Measurements from ENCODE around the gene PSMA3.

The PSMA3 gene

DNA sequence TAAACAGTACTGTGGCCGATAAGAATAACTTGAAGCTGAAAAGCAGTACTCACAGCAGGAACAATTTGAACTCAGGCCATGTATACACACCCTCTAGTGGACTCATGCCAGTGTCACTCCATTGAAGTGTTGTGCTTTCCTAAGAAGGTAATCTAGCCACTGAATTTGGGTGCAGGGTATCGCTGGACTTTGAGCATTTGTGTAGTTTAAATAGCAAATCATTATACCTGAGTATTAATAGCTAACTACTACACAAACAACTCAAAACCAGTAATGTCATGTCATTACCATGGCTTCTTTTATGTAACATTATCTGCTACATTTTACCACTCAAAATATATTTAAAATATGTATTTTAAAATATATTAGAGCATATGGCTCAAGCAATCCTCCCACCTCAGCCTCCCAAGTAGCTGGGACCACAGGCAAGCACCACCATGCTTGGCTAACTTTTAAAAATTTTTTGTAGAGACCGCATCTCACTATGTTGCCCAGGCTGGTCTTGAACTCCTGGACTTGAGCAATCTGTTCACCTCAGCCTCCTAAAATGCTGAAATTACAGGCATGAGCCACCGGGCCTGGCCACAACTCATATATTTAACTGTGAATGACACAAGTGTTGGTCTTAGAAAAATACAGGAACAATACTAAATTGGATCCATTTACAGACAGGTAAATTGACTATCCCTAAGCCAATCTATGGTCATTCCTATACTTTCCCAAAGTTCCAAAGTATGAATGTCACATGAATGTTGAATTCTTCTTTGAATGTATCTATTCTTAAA, 28.1 kb downstream of the PSMA3 start:
- no peak for DNase-seq (ENCODE audit: low read depth)

DNA sequence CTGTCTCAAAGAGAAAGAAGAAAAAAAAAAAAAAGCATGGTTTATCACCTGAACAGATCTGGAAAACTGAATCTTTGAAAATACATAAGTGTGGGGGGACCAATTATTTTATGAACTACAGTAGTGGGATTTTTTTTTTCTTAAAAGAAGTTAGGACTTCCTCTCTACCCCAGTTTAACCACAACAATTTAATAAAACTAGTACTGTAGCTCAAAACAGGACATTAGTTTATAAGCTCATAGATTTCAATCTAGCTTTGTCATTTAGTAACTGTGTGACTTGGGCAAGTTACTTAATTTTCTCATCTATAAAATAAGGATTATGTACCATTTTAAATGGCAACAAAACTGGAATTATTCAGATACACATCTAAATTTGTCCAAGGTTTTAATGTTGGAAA, 30.2 kb downstream of the PSMA3 start:
- DNase-seq (ENCODE audit: low read depth): no peak

DNA sequence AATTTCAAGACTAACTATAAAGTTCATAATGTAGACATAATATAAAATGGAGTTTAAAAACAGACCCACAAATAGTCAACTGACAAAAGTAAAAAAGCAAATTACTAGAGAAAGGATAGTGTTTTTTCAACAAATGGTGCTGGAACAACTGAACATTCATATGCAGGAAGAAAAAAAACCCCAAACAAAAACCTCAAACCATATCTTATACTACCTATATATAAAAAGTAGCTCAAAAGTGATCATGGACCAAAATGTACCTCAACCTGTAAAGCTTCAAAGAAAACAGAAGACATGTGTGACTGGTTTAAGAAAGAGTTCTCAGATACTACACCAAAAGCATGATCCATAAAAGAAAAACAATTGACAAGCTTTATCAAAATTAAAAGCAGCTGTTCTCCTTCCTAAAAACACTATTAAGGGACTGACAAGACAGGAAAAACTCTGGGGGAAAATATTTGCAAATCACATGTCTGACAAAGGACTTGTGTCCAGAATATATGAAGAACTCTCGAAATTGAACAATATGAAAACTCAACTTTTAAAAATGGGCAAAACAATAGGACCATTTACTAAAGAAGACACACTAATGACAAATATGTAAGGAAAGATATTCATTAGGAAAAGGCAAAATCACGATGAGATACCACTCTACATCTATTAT, 31.0 kb downstream of the PSMA3 start:
- no peak for DNase-seq (ENCODE audit: low read depth)

- no peak for DNase-seq (ENCODE audit: low read depth)
These were observed 31.6 kb downstream of the PSMA3 start for GRCh38 chr14:58276208-58276607.

DNA sequence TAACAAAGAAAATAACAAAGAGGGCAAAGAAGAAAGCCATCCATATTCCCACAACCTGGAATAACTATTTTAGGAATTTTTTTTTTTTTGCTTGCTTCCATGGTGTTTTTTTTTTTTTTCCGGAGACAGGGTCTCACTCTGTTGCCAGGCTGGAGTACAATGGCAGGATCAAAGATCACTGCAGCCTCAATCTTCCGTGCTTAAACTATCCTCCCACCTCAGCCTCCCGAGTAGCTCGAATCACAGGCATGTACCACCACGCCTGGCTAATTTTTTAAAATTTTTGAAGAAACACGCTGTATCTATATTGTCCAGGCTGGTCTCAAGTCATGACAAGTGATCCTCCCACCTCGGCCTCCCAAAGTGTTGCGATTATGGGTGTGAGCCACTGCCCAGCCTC, 33.5 kb downstream of the PSMA3 start:
- no peak for DNase-seq (ENCODE audit: low read depth)

DNA sequence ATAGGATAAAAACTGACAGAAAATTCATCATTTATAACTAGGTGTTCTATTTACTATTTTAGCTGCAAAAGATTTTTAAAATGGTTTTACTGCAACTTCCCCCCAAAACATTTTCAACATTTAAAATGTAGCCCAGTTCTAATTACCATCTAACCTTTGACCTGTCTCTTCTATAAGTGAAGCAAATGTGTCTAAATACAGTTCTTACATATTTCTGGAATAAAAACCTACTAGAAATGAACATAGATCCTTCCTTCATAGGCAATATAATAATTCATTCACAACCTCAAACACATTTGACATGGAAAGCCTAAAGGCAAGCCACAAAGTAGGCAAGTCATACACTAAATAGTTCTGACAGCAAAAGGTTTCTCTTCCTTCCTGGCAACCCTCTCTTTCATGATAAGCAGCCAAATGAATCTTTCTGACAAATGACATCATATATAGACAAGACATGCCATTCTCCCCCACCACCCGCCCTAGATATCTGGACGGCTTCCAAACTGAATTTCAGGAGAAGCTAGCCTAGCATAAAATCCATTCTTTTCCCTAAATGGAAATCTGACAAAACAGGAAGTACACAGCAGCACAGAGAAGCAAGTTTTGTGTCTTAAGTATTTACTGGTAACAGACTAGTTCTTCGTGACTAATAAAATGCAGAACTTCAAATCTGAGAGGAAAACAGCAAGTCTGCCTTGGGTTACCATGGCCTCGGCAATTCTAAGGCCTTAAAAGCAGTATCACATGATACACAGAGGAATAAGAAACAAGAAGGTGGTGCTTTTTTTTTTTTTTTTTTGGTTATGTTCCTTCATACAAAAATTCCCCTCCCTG, 36.5 kb downstream of the PSMA3 start:
- no peak for DNase-seq (ENCODE audit: low read depth)

DNA sequence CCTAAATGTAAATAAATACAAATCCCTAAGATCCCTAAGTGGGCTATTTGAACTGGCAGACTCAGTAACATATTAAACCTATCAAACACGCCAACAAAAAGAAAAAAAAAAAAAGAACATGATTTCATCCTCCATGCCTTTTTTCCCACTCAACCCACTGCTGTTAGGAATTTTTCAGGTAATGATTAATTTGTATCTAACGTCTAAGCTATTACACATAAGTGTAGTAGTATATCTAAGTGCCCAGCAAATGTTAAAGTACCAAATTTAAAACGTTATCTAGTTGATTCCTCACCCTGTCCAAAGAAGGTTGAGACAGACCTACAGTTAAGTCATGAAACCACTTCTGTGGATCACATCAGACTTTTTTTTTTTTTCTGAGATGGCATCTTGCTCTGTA, 37.3 kb downstream of the PSMA3 start:
- DNase-seq (ENCODE audit: low read depth): no peak

- DNase-seq (ENCODE audit: low read depth): no peak
These were observed 38.4 kb downstream of the PSMA3 start for GRCh38 chr14:58282925-58283593.

DNA sequence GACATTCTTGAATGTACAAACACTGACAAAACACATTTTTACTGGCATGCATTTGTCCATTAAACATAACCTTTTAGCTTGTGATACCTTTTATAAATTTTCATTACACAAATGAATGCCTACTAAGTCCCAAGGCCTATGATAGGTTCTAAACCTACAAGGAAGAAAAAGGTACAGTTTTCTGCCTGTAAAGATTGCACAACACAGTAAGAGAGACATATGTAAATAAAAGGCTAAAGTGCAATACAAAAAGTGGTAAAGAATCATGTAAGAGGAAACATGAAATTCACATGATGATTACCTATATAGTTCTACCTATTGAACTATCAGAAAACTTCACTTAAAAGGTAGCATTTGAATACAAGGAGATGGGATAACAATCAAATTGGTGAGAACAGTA, 39.1 kb downstream of the PSMA3 start:
- no peak for DNase-seq (ENCODE audit: low read depth)

DNA sequence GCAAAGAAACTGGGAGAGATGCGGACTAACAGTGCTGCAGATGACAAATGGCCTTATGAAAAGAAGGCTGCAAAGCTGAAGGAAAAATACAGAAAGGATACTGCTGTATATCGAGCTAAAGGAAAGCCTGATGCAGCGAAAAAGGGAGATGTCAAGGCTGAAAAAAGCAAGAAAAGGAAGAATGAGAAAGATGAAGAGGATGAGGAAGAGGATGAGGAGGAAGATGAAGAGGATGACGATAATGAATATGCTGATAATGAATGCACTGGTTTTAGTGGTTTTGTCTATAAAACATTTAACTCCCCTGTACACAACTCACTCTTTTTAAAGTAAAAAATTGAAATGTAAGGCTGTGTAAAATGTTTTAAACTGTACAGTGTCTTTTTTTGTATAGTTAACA, 40.5 kb downstream of the PSMA3 start:
- no peak for DNase-seq (ENCODE audit: low read depth)

GRCh38 chr14:58287607-58288042, 43.0 kb downstream of the PSMA3 start:
- DNase-seq (ENCODE audit: low read depth): no peak

DNA sequence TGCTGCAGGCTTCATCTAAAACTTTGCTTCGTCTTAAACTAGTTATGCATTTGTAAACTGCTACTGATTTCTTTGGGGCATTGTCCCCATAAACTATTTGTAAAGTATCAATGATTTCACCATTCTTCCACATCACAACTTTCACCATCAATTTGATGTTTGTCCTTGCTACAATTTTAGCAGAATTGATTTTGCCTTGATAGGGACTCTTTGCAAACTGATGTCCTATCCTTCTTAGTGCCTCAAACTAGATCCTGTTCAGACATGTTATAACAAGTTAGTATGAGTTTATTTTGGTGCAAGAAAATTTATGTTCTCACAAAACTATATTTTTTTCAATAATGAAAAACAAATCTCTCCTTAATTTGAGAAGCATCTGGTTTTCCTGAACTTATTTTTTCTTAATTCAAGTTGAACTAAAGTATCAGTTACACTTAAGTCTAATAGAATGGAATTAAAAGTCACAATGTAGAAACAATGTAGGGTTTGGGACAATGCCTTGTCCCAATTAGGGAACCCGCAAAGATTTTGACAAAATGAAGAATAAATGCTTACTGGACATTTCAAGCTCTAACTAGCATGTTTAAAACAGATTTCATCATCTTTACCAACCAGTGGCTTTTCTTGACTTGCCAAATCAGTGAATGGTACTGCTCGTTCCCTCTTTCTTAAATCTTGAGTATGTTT, 43.6 kb downstream of the PSMA3 start:
- no peak for DNase-seq (ENCODE audit: low read depth)

- no peak for DNase-seq (ENCODE audit: low read depth)
These were observed 47.0 kb downstream of the PSMA3 start for GRCh38 chr14:58291646-58292045.

GRCh38 chr14:58292187-58292586, 47.5 kb downstream of the PSMA3 start:
- no peak for DNase-seq (ENCODE audit: low read depth)

- DNase-seq (ENCODE audit: low read depth): no peak
These were observed 49.6 kb downstream of the PSMA3 start for GRCh38 chr14:58294201-58294600.

DNA sequence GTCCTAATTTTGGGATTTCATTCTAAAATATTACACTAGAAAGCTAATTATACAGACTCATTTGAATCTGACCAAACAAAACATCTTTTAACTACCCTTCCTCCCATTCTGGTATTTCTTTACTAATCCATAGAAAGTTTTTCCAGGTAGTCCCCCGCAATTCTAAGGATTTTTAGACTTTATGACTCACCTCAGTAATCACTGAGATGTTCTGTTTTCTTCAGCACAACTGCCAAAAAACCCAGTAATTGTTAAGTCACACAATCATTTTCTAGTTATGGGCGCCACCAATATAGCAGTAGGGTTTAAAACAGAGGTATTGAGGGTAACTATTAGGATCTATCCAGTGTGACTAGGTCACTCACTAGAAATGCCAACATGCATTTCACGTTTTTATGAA, 52.1 kb downstream of the PSMA3 start:
- DNase-seq (ENCODE audit: low read depth): no peak

- DNase-seq (ENCODE audit: low read depth): no peak
These were observed 52.7 kb downstream of the PSMA3 start for GRCh38 chr14:58297412-58297761.

DNA sequence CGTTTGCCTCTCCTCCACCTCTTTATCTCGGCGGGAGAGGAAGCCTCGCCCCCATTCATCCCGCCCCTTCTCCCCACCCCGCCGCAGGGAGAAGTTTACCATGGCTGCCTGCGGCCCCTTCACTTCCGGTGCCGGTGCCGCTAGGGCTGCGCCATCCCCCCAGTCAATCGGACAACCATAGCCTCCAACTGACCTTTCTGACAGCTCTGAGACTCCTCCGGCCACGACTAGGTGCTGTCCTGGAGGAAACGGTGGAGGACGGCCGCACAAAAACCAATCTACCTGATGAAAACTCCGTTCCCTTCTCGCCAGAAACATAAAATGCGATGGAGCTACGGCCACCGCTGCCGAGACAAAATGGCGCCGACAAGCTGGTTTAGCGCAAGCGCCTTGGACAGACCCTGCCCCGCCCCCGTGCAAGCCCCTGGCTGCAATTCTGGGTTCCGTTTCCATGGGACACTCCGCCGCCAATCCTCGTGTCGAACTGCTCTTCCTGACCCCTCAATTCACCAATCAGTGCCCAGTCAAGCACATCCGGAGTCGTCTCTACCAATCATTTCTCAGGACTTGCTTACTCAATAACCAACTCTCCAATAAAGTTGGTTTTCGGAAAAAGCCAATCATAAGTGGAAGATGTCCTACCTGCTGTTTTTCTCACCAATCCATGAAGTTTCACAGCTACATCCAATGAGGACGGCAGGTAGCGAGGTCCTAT, 53.3 kb downstream of the PSMA3 start:
- DNase-seq (ENCODE audit: low read depth): peak; percentile 97

DNA sequence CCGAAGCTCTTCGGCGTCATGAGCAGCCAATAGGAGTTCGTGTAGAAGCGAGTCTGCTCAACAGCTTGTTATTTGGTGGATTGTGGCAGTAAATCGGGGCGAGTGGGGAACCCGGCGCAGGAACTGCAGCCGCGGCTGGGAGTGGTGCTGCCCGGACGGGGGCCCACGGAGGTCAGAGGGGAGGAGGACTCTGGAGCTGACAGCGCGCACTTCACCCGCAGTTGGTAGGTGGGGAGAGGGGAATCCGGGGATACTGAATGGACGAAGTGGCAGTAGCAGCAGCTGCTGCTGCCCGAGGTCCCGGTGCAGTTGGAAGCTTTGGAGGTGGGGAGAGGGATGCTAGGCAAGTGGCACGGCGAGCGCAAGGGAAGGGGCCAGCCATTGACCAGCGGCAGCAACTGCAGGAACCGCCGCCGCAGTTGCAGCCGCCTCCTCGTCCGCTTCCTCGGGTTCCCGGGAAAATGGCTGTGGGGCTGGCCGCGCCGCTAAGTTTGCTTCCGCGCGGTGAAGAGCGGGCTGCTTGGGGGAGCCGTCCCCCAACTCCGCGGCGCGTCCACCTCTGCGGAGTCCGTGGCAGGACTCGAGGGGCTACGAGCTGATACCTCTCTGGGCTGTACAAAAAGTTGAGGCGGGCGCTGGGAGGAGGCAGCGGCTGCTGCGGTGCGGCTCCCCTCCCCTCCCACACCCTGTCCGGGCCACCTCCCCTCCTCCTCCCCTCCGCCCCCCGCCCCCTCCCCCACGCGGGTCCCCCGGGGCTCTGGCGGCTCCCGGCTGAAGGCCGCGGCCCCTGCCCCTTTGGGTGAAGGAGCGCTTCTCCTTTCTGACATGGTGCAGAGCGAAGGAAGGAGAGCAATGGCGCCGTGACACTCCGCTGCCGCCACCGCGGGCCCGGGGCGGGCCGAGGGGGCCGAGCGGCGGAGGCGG, 54.1 kb downstream of the PSMA3 start, which contains the start of gene ARID4A:
Gene ARID4A, plus strand, starts transcription at position 79 of the 924 bp plus-strand sequence. CDS start 1,300 bp downstream, outside the sequence.
- peak; percentile 73 for DNase-seq (ENCODE audit: low read depth)
